Activated CD4-positive, alpha-beta T cell treated with anti-CD3 and anti-CD28 coated beads for 36 hours (primary cell): Measurements from ENCODE around the gene SURF2. TPM values are rescaled to one million over a fixed set of nuclear protein-coding genes. Genes with fewer than 3 reads are reported as not detected.
"Not testable (repeated sequence)": the region's sequence is repeated elsewhere in the genome, so short reads cannot be mapped to it uniquely, and the experiment has no call there.

Source experiments
- ATAC-seq: fragments of 200-7000 bp; cut with Tn5 transposase; one replicate; pipeline ENCODE4 v1.10.0; 2021; ENCODE audit warnings: mild to moderate bottlenecking, moderate library complexity
- CTCF ChIA-PET: fragments of 350-600 bp; sonication (Branson Sonifier 250); formaldehyde crosslinking; loops from one replicate; lab custom pipeline; 2021; ENCODE audit warnings: antibody characterized with exemption; lab: Charles Lee
- POLR2A ChIA-PET: fragments of 350-600 bp; sonication (Branson Sonifier 250); formaldehyde crosslinking; loops from one replicate; lab custom pipeline; 2021; ENCODE audit warnings: antibody characterized with exemption, inconsistent platforms; lab: Charles Lee
- DNase-seq: peaks from one replicate; pipeline ENCODE4 v3.0.0-alpha.2; 2020
- H3K27ac Mint-ChIP-seq: one replicate; pipeline ENCODE4 v1.8.0; 2021; ENCODE audit warnings: mixed read lengths
- H3K27me3 Mint-ChIP-seq: one replicate; pipeline ENCODE4 v1.8.0; 2021; ENCODE audit warnings: mixed read lengths
- H3K36me3 Mint-ChIP-seq: one replicate; pipeline ENCODE4 v1.8.0; 2021; ENCODE audit warnings: low read depth, mixed read lengths
- H3K4me1 Mint-ChIP-seq: one replicate; pipeline ENCODE4 v1.8.0; 2021; ENCODE audit warnings: mixed read lengths
- H3K4me3 Mint-ChIP-seq: one replicate; pipeline ENCODE4 v1.8.0; 2021; ENCODE audit warnings: mild to moderate bottlenecking, moderate library complexity, mixed read lengths
- H3K9me3 Mint-ChIP-seq: one replicate; pipeline ENCODE4 v1.8.0; 2021; ENCODE audit warnings: low read depth, mixed read lengths
- intact Hi-C, 2 experiments: fragments of 100-400 bp; cut with DNase I in 1 of 2; cut with micrococcal nuclease in 1 of 2; formaldehyde crosslinking; loops; one replicate each; pipeline versions ENCODE4 v1.14.2 to v1.15.1; 2022 to 2024; cut with DNase I, micrococcal nuclease
- total RNA-seq, 2 experiments: library from RNA; stranded (reverse); gene quantifications; one replicate each; pipeline ENCODE4 v1.2.3, GENCODE V29; 2021

The SURF2 gene
- total RNA-seq: 10 to 100 TPM; 17.3 to 21.8 TPM

- intact Hi-C loops: loop anchor here (1.0 to 10.0 kb wide), 9 partner anchors 8 to 708 kb away; partner anchors contain the start of genes MED22 (in 2 of the 2), RPL7A (in 2 of the 2), BRD3 (in 1 of the 2) and CACFD1 (in 1 of the 2)
- peaks cover 52% of the 10 kb centered on the region for H3K4me1 Mint-ChIP-seq
- H3K36me3 Mint-ChIP-seq: peaks cover 40% of the 10 kb centered on the region
- no peaks in the 10 kb centered on the region for H3K9me3 Mint-ChIP-seq
- H3K27me3 Mint-ChIP-seq: no peaks in the 10 kb centered on the region
- ATAC-seq (peak; percentile 84), DNase-seq (peak; percentile 96)
- peak within 1 kb of the TSS; percentile 85 for H3K27ac Mint-ChIP-seq
- ChIA-PET CTCF (interaction anchor here (0.6 to 5.4 kb wide), 4 partner anchors 9 to 170 kb away, joined by 3 to 44 read pairs (median 4); partner anchors contain the start of genes MED22 and RPL7A), POLR2A (interaction anchor here (0.6 to 13.3 kb wide), 3 partner anchors 9 to 58 kb away, joined by 3 to 287 read pairs (median 12); partner anchors contain the start of genes MED22 and RPL7A)
- peak within 1 kb of the TSS; percentile 91 for H3K4me3 Mint-ChIP-seq
Measured at GRCh38 chr9:133356391-133357091, at the start of gene SURF2, which contains the start of gene SURF1. TSS of gene SURF2 (plus strand) at chr9:133356550. CDS start at chr9:133356593, 43 bp downstream. TSS of gene SURF1 (minus strand) at chr9:133356487. CDS start at chr9:133356453, 34 bp downstream.

GRCh38 chr9:133307301-133307700 lies 49.0 kb upstream of the SURF2 start:
- no peak for ATAC-seq
- H3K36me3 Mint-ChIP-seq: no peaks in the 10 kb centered on the region
- no peaks in the 10 kb centered on the region for H3K27me3 Mint-ChIP-seq
- H3K9me3 Mint-ChIP-seq: no peaks in the 10 kb centered on the region
- H3K4me1 Mint-ChIP-seq: no peaks in the 10 kb centered on the region
- no peak overlapping the region for H3K27ac Mint-ChIP-seq
- DNase-seq: no peak
- ChIA-PET POLR2A (no interaction called here), CTCF (interaction anchor here (0.7 kb wide), 1 partner anchor 9 kb away, joined by 3 read pairs; no protein-coding TSS in a partner anchor)
- no peak overlapping the region for H3K4me3 Mint-ChIP-seq
- intact Hi-C loops: no loop called here

- Mint-ChIP-seq H3K27ac (no peak overlapping the region), H3K36me3 (no peaks in the 10 kb centered on the region), H3K9me3 (no peaks in the 10 kb centered on the region), H3K4me3 (no peak overlapping the region), H3K27me3 (no peaks in the 10 kb centered on the region), H3K4me1 (no peaks in the 10 kb centered on the region)
- DNase-seq (no peak), ATAC-seq (no peak)
- ChIA-PET POLR2A (no interaction called here), CTCF (no interaction called here)
- intact Hi-C loops: no loop called here
Measured at GRCh38 chr9:133309608-133310007, 46.7 kb upstream of the SURF2 start.

GRCh38 chr9:133315997-133316396 lies 40.4 kb upstream of the SURF2 start:
- ChIA-PET CTCF (no interaction called here), POLR2A (no interaction called here)
- intact Hi-C loops: no loop called here
- no peak for ATAC-seq
- H3K36me3 Mint-ChIP-seq: no peaks in the 10 kb centered on the region
- no peaks in the 10 kb centered on the region for H3K27me3 Mint-ChIP-seq
- H3K4me1 Mint-ChIP-seq: no peaks in the 10 kb centered on the region
- no peak overlapping the region for H3K27ac Mint-ChIP-seq
- H3K9me3 Mint-ChIP-seq: no peaks in the 10 kb centered on the region
- no peak overlapping the region for H3K4me3 Mint-ChIP-seq
- DNase-seq: no peak

- H3K27me3 Mint-ChIP-seq, H3K4me3 Mint-ChIP-seq, ATAC-seq, CTCF ChIA-PET, POLR2A ChIA-PET, DNase-seq, H3K4me1 Mint-ChIP-seq, H3K9me3 Mint-ChIP-seq, H3K27ac Mint-ChIP-seq, H3K36me3 Mint-ChIP-seq, intact Hi-C loops: not testable (repeated sequence)
Measured at GRCh38 chr9:133317551-133317950, 38.8 kb upstream of the SURF2 start.

GRCh38 chr9:133320421-133320881 lies 35.9 kb upstream of the SURF2 start:
- Mint-ChIP-seq H3K4me3 (no peak overlapping the region), H3K4me1 (no peaks in the 10 kb centered on the region), H3K9me3 (no peaks in the 10 kb centered on the region), H3K27ac (no peak overlapping the region), H3K36me3 (no peaks in the 10 kb centered on the region), H3K27me3 (no peaks in the 10 kb centered on the region)
- POLR2A ChIA-PET: no interaction called here
- intact Hi-C loops: no loop called here
- CTCF ChIA-PET: no interaction called here
- no peak for ATAC-seq
- no peak for DNase-seq

- ChIA-PET POLR2A (no interaction called here), CTCF (no interaction called here)
- H3K36me3 Mint-ChIP-seq: no peaks in the 10 kb centered on the region
- intact Hi-C loops: no loop called here
- no peak overlapping the region for H3K4me3 Mint-ChIP-seq
- no peak overlapping the region for H3K27ac Mint-ChIP-seq
- no peaks in the 10 kb centered on the region for H3K27me3 Mint-ChIP-seq
- DNase-seq: no peak
- no peaks in the 10 kb centered on the region for H3K9me3 Mint-ChIP-seq
- ATAC-seq: no peak
- H3K4me1 Mint-ChIP-seq: no peaks in the 10 kb centered on the region
Measured at GRCh38 chr9:133321411-133321935, 34.9 kb upstream of the SURF2 start.

- Mint-ChIP-seq H3K27ac (no peak overlapping the region), H3K36me3 (no peaks in the 10 kb centered on the region), H3K4me3 (no peak overlapping the region), H3K4me1 (no peaks in the 10 kb centered on the region), H3K9me3 (no peaks in the 10 kb centered on the region), H3K27me3 (no peaks in the 10 kb centered on the region)
- ChIA-PET CTCF (no interaction called here), POLR2A (interaction anchor here (0.5 kb wide), 1 partner anchor 25 kb away, joined by 3 read pairs; the partner anchor contains the start of genes MED22 and RPL7A)
- intact Hi-C loops: no loop called here
- DNase-seq (no peak), ATAC-seq (no peak)
Measured at GRCh38 chr9:133322701-133323100, 33.6 kb upstream of the SURF2 start.

- DNase-seq: no peak
- H3K36me3 Mint-ChIP-seq: no peaks in the 10 kb centered on the region
- H3K9me3 Mint-ChIP-seq: no peaks in the 10 kb centered on the region
- ATAC-seq: no peak
- POLR2A ChIA-PET: interaction anchor here (0.5 kb wide), 1 partner anchor 25 kb away, joined by 3 read pairs; the partner anchor contains the start of genes MED22 and RPL7A
- H3K4me3 Mint-ChIP-seq: no peak overlapping the region
- intact Hi-C loops: no loop called here
- H3K27ac Mint-ChIP-seq: no peak overlapping the region
- CTCF ChIA-PET: no interaction called here
- H3K4me1 Mint-ChIP-seq: no peaks in the 10 kb centered on the region
- H3K27me3 Mint-ChIP-seq: no peaks in the 10 kb centered on the region
Measured at GRCh38 chr9:133323211-133323610, 33.1 kb upstream of the SURF2 start.

- H3K36me3 Mint-ChIP-seq: peaks cover 3% of the 10 kb centered on the region
- ChIA-PET POLR2A (no interaction called here), CTCF (no interaction called here)
- intact Hi-C loops: no loop called here
- H3K9me3 Mint-ChIP-seq: no peaks in the 10 kb centered on the region
- no peak for ATAC-seq
- no peaks in the 10 kb centered on the region for H3K4me1 Mint-ChIP-seq
- H3K4me3 Mint-ChIP-seq: no peak overlapping the region
- H3K27me3 Mint-ChIP-seq: no peaks in the 10 kb centered on the region
- DNase-seq: no peak
- no peak overlapping the region for H3K27ac Mint-ChIP-seq
Measured at GRCh38 chr9:133323991-133324703, 32.2 kb upstream of the SURF2 start.

GRCh38 chr9:133327021-133327420 lies 29.3 kb upstream of the SURF2 start:
- intact Hi-C loops: not testable (repeated sequence)

More at GRCh38 chr9:133327021-133327420, 29.3 kb upstream of the SURF2 start:
- H3K27ac Mint-ChIP-seq, POLR2A ChIA-PET, DNase-seq, ATAC-seq, H3K4me1 Mint-ChIP-seq, H3K27me3 Mint-ChIP-seq, H3K4me3 Mint-ChIP-seq, H3K9me3 Mint-ChIP-seq, CTCF ChIA-PET: not testable (repeated sequence)
- peaks cover 16% of the 10 kb centered on the region for H3K36me3 Mint-ChIP-seq
